Naive thymus-derived CD8-positive, alpha-beta T cell (primary cell): ENCODE results near the gene OR1M1. TPM values are rescaled to one million over a fixed set of nuclear protein-coding genes. Genes with fewer than 3 reads are reported as not detected.
"Not testable (repeated sequence)": the region's sequence is repeated elsewhere in the genome, so short reads cannot be mapped to it uniquely, and the experiment has no call there.

ENCODE experiments used
- ATAC-seq, 2 donors: fragments of 150-1000 bp; cut with Tn5 transposase in 1 of 2; sonication (Bioruptor Pico), chemical (Tn5 transposase) in 1 of 2; 1 replicate in 1 of 2; 2 replicates in 1 of 2; pipeline ENCODE4 v1.10.0; 2021; ENCODE audit warnings: mild to moderate bottlenecking in 2 of 2, moderate library complexity in 2 of 2
- POLR2A ChIA-PET: fragments of 350-600 bp; sonication (Branson Sonifier 250); formaldehyde crosslinking; loops from one replicate; lab custom pipeline; 2021; ENCODE audit warnings: antibody characterized with exemption; lab: Charles Lee
- DNase-seq, 10 donors: peaks; one replicate each; pipeline versions ENCODE4 v3.0.0 to v3.0.0-alpha.2; 2020 to 2022
- H3K27ac Mint-ChIP-seq, 10 donors: one replicate each; pipeline ENCODE4 v1.8.0; 2020 to 2022; ENCODE audit warnings: mild to moderate bottlenecking in 10 of 10, mixed read lengths in 10 of 10, moderate library complexity in 4 of 10, inconsistent platforms in 1 of 10
- H3K27me3 Mint-ChIP-seq, 5 donors: one replicate each; pipeline ENCODE4 v1.8.0; 2021 to 2022; ENCODE audit warnings: mixed read lengths in 5 of 5
- H3K36me3 Mint-ChIP-seq, 3 donors: one replicate each; pipeline ENCODE4 v1.8.0; 2020 to 2022; ENCODE audit warnings: mixed read lengths in 3 of 3, mild to moderate bottlenecking in 2 of 3, inconsistent platforms in 1 of 3
- H3K4me1 Mint-ChIP-seq, 4 donors: one replicate each; pipeline ENCODE4 v1.8.0; 2021 to 2022; ENCODE audit warnings: mixed read lengths in 4 of 4
- H3K4me3 Mint-ChIP-seq, 10 donors: one replicate each; pipeline ENCODE4 v1.8.0; 2020 to 2022; ENCODE audit warnings: mild to moderate bottlenecking in 10 of 10, mixed read lengths in 10 of 10, moderate library complexity in 6 of 10, inconsistent platforms in 1 of 10
- H3K9me3 Mint-ChIP-seq, 9 donors: one replicate each; pipeline ENCODE4 v1.8.0; 2020 to 2022; ENCODE audit warnings: mixed read lengths in 9 of 9, mild to moderate bottlenecking in 3 of 9, inconsistent platforms in 1 of 9, moderate library complexity in 1 of 9
- polyA plus RNA-seq, 3 donors: library from polyadenylated mRNA; unstranded; fragments of 300-500 nt; fragmentation: Illumina TruSeq; gene quantifications; one replicate each; pipeline ENCODE4 v1.2.3, GENCODE V29; 2021
- total RNA-seq, 8 experiments: library from RNA in 2 of 8; stranded (reverse) in 2 of 8; gene quantifications; one replicate each; pipeline ENCODE4 v1.2.3 and lab custom pipeline; 2021 to 2026

The OR1M1 gene
- total and polyA plus RNA-seq, 5 experiments from 2014 or later = not detected

- POLR2A ChIA-PET = no interaction called here
- DNase-seq (no peak), ATAC-seq (no peak)
- Mint-ChIP-seq H3K9me3 (peaks cover 0 to 3% (median 0%) of the 10 kb centered on the region in 9 donors), H3K4me3 (no peak overlapping the region), H3K4me1 (no peaks in the 10 kb centered on the region), H3K27me3 (peaks cover 0 to 8% (median 2%) of the 10 kb centered on the region in 5 donors), H3K36me3 (no peaks in the 10 kb centered on the region), H3K27ac (no peak overlapping the region)
These were observed 29.2 kb upstream of the OR1M1 start for GRCh38 chr19:9057505-9058258.

GRCh38 chr19:9058905-9059667 lies 27.8 kb upstream of the OR1M1 start:
- ATAC-seq (no peak), DNase-seq (no peak)
- Mint-ChIP-seq H3K9me3 (peaks cover 0 to 3% (median 0%) of the 10 kb centered on the region in 9 donors), H3K36me3 (no peaks in the 10 kb centered on the region), H3K27me3 (peaks cover 0 to 7% (median 2%) of the 10 kb centered on the region in 5 donors), H3K4me3 (no peak overlapping the region), H3K4me1 (no peaks in the 10 kb centered on the region), H3K27ac (no peak overlapping the region)
- POLR2A ChIA-PET = no interaction called here

GRCh38 chr19:9060564-9061340 lies 26.1 kb upstream of the OR1M1 start:
- Mint-ChIP-seq H3K27ac (no peak overlapping the region), H3K4me3 (no peak overlapping the region), H3K36me3 (no peaks in the 10 kb centered on the region), H3K4me1 (no peaks in the 10 kb centered on the region), H3K9me3 (peaks cover 0 to 3% (median 0%) of the 10 kb centered on the region in 9 donors), H3K27me3 (peaks cover 0 to 3% (median 0%) of the 10 kb centered on the region in 5 donors)
- POLR2A ChIA-PET = no interaction called here
- no peak for ATAC-seq
- DNase-seq = no peak

- Mint-ChIP-seq H3K4me3 (no peak overlapping the region), H3K27ac (no peak overlapping the region), H3K9me3 (peaks cover 0 to 3% (median 0%) of the 10 kb centered on the region in 9 donors), H3K27me3 (peaks cover 0 to 3% (median 0%) of the 10 kb centered on the region in 5 donors), H3K4me1 (no peaks in the 10 kb centered on the region), H3K36me3 (no peaks in the 10 kb centered on the region)
- POLR2A ChIA-PET = no interaction called here
- no peak for ATAC-seq
- no peak for DNase-seq
These were observed 25.0 kb upstream of the OR1M1 start for GRCh38 chr19:9061879-9062278.

- ATAC-seq (no peak), DNase-seq (no peak)
- H3K9me3 Mint-ChIP-seq = no peaks in the 10 kb centered on the region
- H3K27me3 Mint-ChIP-seq = no peaks in the 10 kb centered on the region
- H3K4me3 Mint-ChIP-seq = no peak overlapping the region
- H3K36me3 Mint-ChIP-seq = no peaks in the 10 kb centered on the region
- H3K27ac Mint-ChIP-seq = no peak overlapping the region
- POLR2A ChIA-PET = no interaction called here
- H3K4me1 Mint-ChIP-seq = no peaks in the 10 kb centered on the region
These were observed 21.3 kb upstream of the OR1M1 start for GRCh38 chr19:9065457-9066014.

GRCh38 chr19:9070066-9070465 lies 16.8 kb upstream of the OR1M1 start:
- DNase-seq (no peak), ATAC-seq (no peak)
- Mint-ChIP-seq H3K27ac (no peak overlapping the region), H3K36me3 (no peaks in the 10 kb centered on the region), H3K4me3 (no peak overlapping the region), H3K9me3 (no peaks in the 10 kb centered on the region), H3K4me1 (no peaks in the 10 kb centered on the region), H3K27me3 (peaks cover 0 to 2% (median 0%) of the 10 kb centered on the region in 5 donors)
- POLR2A ChIA-PET = no interaction called here

- DNase-seq, H3K9me3 Mint-ChIP-seq, POLR2A ChIA-PET, H3K4me3 Mint-ChIP-seq, H3K4me1 Mint-ChIP-seq, ATAC-seq, H3K36me3 Mint-ChIP-seq, H3K27ac Mint-ChIP-seq, H3K27me3 Mint-ChIP-seq: not testable (repeated sequence)
These were observed 15.1 kb upstream of the OR1M1 start for GRCh38 chr19:9071720-9072119.

GRCh38 chr19:9073806-9074205 lies 13.1 kb upstream of the OR1M1 start:
- Mint-ChIP-seq H3K27ac (no peak overlapping the region), H3K4me1 (no peaks in the 10 kb centered on the region), H3K9me3 (no peaks in the 10 kb centered on the region), H3K27me3 (peaks cover 0 to 2% (median 0%) of the 10 kb centered on the region in 5 donors), H3K4me3 (no peak overlapping the region), H3K36me3 (no peaks in the 10 kb centered on the region)
- POLR2A ChIA-PET = no interaction called here
- ATAC-seq (no peak), DNase-seq (no peak)

DNA sequence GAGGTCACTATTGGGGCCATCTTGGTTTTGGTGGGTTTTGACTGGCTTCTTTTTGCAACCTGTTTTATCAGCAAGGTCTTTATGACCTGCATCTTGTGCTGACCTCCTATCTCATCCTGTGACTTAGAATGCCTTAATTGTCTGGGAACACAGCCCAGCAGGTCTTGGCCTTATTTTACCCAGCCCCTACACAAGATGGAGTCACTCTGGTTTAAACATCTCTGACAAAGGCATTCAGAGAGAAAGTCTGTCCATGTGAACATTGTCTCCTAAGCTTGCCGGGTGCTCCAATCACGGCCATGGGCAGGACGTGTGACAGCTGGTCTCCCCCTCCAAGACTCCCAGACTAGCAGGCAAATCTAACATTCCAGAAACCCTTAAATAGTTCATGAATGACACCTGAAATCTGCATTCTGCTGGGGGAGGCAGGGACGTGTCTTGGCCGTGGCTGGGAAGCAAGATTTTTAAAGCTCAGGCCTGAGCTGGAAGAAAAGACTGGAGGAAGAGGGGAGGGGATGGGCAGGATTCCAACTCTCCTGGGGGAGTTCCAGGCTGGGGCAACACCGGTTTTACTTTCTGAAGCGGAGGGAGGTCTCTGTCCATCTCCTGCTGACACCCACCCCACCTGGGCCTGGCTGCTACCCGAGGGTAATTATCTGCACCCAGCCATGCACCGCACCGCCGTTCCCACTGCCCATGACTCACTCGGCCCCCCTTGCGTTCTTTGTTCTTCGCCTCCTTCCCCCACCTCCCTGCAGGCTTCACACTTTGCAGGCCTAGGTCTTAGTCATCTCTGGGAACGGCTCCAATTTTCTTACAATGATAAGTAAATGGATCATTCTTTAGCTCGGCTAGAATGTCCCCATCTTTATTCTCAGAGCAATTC lies 11.6 kb upstream of the OR1M1 start:
- H3K4me3 Mint-ChIP-seq = no peak overlapping the region
- DNase-seq (no peak), ATAC-seq (no peak)
- H3K36me3 Mint-ChIP-seq = no peaks in the 10 kb centered on the region
- no peak overlapping the region for H3K27ac Mint-ChIP-seq
- H3K4me1 Mint-ChIP-seq = peaks cover 0 to 3% (median 0%) of the 10 kb centered on the region in 4 donors
- POLR2A ChIA-PET = no interaction called here
- H3K9me3 Mint-ChIP-seq = no peaks in the 10 kb centered on the region
- peaks cover 0 to 2% (median 0%) of the 10 kb centered on the region in 5 donors for H3K27me3 Mint-ChIP-seq

DNA sequence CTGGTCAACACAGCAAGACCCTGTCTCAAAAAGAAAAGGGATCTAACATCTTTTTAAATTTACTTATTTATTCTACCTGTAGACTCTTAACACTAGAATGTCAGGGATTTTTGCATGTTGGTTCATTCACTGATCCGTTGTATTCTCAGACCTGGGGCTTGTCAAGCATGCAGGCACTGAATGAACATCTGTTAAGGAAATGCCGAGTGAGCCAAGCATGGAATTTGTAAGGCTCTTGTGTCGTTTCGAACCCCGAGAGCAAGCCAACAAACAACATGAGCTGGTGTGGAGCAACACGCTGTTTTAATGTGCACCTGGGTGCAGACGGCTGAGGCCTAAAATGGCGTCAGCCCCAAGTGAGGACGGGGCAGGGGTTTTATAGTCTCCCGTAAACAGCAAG lies 10.0 kb upstream of the OR1M1 start:
- POLR2A ChIA-PET = no interaction called here
- Mint-ChIP-seq H3K27me3 (peaks cover 0 to 2% (median 0%) of the 10 kb centered on the region in 5 donors), H3K27ac (peak overlapping the region in 1 of 10 donors; percentile 56), H3K4me1 (peaks cover 0 to 3% (median 0%) of the 10 kb centered on the region in 4 donors), H3K4me3 (no peak overlapping the region), H3K36me3 (no peaks in the 10 kb centered on the region), H3K9me3 (no peaks in the 10 kb centered on the region)
- DNase-seq (no peak), ATAC-seq (no peak)

DNA sequence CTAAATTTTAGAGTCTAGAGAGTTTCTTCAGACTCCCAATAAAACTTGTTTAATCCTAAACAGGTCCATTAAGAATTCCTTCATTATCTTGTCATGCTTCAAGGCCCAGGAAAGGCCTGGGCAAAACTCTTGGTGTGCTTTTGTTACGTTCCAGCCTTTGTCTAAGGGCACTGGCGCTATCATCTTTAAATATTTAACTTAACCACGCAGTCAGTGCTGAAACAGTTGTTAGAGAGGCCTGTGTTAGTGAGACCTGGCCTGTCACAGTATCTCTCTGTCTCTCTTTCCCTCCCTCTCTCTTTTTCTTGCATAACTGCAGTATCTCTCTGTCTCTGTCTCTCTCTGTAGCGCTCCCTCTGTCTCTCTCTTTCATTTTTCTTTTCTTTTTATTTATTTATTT lies 8.2 kb upstream of the OR1M1 start:
- Mint-ChIP-seq H3K27me3 (peaks cover 0 to 4% (median 0%) of the 10 kb centered on the region in 5 donors), H3K4me1 (peaks cover 0 to 3% (median 0%) of the 10 kb centered on the region in 4 donors), H3K4me3 (no peak overlapping the region), H3K27ac (peak overlapping the region in 1 of 10 donors; percentile 7), H3K9me3 (no peaks in the 10 kb centered on the region), H3K36me3 (no peaks in the 10 kb centered on the region)
- DNase-seq (no peak), ATAC-seq (no peak)
- POLR2A ChIA-PET = no interaction called here

DNA sequence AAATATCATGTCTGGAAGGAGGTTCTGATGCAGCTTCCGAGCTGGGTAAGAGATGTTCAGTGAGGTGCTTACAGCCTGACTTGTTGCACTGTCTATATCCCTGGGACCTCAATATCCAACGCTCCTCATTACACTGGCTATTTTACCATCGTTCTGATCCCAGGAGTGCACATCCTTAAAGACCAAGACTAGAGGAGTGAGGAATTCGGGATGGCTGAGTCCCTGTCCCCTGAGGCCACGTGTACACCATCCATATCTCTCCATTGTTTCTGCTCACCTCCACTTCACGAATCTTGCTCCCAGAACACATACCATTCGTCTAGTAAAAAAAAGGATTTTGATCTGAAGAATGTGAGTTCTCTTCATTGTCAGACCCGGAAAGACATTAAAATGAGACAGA lies 20.5 kb downstream of the OR1M1 start, which contains the start of gene OR7G2:
Gene OR7G2, minus strand, starts transcription at position 101 of the 400 bp plus-strand sequence. CDS start 4,232 bp downstream, outside the sequence.
- POLR2A ChIA-PET = no interaction called here
- no peak within 1 kb of the TSS for H3K4me3 Mint-ChIP-seq
- H3K36me3 Mint-ChIP-seq = no peaks in the 10 kb centered on the region
- H3K4me1 Mint-ChIP-seq = peaks cover 0 to 2% (median 0%) of the 10 kb centered on the region in 4 donors
- no peak for ATAC-seq
- no peak for DNase-seq
- no peak within 1 kb of the TSS for H3K27ac Mint-ChIP-seq
- H3K27me3 Mint-ChIP-seq = peaks cover 11 to 38% (median 19%) of the 10 kb centered on the region in 5 donors
- no peaks in the 10 kb centered on the region for H3K9me3 Mint-ChIP-seq
